NCI-H524 treated with DMSO at 0.1 percent for 48 hours (cell line): ENCODE results near the gene KRCC1.
"Not testable (repeated sequence)": the region's sequence is repeated elsewhere in the genome, so short reads cannot be mapped to it uniquely, and the experiment has no call there.

Source experiments
- DNase-seq: peaks from one replicate; lab custom pipeline; 2025; lab: John Stamatoyannopoulos, UW

The KRCC1 gene

DNA sequence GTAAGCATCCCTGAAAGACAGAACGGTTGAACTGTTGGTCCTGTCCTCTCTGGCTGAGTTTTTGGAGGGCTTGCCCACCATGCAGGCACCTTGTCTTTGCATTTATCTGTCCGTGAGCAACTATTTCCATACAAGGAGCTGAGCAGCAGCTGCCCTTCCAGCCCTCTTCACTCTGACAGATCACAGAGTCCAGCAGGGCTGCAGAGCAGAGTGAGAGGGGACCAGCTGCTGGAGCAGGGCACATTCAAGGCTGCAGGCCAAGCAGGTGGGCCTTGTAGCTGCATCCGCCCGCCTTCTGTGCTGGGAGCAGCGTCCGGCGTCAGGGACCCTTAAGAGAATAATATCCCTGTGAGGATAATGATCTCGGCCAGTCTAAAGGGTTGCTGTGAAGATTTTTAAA lies 21.5 kb upstream of the KRCC1 start:
- DNase-seq = no peak

DNA sequence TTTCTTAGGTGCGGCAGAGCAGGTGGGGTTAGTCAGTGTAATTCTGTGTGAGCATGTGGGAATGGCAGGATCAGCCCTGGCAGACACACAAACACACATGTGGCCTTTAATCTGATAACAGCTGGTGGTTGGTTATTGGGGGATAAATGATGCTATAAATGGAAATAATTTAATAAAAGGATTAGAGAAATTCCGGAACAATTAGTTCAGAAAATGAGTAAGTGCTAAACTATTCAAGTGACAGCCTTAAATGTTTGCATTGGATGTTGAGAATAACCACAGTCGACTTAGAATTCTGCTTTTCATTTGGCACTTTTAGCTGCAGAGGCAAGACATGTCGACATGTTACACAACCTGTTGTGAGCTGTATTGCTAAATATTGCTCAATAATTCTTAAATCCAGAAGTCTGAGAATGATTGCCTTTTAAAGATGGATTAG lies 19.3 kb upstream of the KRCC1 start:
- peak; percentile 44 for DNase-seq

DNA sequence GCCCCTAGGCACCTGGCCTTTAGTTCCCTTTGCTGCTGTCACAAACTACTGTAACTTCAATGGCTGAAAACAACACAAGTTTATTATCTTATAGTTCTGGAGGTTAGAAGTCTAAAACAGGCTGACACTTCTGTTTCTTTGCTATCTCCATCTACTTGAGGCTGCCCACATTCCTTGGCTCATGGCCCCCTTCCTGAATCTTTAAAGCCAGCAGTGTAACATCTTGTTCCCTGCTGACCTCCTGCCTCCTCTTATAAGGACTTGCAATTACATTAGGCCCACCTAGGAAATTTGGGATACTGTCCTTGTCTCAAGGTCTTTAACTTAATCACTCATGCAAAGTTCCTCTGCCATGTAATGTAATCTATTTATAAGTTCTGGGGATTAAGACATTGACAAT lies 18.6 kb upstream of the KRCC1 start:
- no peak for DNase-seq

DNA sequence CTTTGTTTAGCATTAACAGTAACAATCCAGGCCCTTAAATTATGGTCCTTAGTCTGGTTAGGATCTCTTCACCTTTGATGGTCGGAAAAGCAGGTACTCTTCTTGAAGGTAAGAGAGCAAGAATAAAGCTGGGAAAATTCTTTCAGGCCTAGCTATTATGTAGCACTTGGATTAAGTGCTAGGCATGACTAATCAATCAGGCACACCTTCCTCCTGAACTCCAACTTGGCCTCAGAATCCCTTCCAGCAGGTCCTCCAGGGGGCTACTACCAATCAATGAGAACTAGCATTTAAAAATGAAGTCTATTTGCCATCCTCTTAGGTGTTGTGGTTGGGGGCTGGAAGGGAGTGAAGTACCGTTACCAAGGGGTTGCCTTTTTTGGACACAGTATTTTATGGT lies 15.8 kb upstream of the KRCC1 start:
- no peak for DNase-seq

DNA sequence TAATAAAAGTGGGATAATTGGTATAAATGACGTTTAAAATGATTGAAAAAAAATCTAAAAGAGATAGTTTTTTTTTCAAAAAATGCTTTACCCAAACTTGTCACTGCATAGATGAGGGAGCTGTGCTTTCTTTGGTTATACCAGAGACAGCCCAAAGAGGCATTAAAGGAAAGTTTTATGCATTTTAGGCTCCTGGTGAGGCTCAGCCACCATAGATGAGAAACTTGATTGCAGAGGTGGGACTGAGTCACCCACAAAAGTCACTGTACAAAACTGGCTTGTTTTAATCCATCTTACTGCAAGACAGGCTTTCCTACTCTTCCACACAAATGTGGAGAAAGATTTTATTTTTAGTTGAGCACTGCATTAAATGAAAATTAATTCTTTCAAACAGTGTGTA lies 14.5 kb upstream of the KRCC1 start:
- no peak for DNase-seq

DNA sequence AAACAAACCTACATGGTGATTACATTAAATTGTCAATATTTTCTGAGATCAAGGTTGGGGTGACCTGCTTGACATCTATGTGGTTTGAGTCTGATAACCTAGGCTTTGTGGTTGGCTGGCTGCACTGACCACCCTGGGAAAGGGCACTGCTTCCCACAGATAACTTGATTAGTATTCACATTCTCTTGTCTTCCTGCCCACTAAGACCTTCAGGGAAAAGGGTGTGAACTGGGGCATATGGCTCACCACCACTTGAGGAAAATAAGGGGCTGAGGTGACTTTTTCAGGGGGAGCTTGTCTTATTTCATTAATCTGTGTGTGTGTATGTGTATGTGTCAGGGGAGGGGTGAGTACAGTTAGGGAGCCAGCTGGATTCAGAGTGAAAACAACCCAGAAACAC lies 13.5 kb upstream of the KRCC1 start:
- DNase-seq = peak; percentile 81

DNA sequence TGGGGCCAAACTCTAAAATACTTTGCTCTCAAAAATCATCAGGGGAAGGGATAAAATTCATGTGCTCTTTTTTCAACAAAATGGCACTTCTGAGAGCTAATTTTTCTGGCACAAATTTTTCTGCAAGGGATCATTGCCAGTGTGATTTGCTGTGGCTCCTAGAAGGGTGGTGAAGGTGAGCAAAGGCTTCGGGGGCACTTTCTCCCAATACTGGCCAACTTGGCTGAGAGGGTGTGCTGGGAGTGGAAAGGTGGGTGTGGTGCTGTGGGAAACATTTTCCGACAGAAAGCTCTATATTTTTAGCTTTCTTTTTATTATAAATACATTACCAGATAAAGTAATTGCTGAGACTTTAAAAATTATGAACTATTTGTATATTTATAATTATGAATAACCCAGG lies 12.5 kb upstream of the KRCC1 start:
- no peak for DNase-seq

DNA sequence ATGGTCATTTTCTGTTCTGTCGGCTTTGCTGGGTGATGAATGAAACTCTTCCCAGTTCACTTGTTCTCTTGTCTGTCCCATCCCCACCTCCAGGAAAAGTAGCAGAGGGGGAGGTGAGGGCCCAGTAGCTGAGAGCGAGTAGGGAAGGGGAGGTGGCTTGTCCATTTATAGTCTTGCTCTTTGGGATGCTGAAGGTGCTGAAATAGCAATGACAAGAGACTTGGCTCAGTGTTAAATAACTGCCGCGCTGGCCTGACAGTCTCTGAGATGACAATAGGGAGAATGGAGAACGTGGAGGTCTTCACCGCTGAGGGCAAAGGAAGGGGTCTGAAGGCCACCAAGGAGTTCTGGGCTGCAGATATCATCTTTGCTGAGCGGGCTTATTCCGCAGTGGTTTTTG lies 12.0 kb upstream of the KRCC1 start, which contains the start of gene SMYD1:
TSS of gene SMYD1 (plus strand) at position 228 of the 400 bp plus-strand sequence. CDS start at position 268, 40 bp downstream.
- no peak for DNase-seq

DNA sequence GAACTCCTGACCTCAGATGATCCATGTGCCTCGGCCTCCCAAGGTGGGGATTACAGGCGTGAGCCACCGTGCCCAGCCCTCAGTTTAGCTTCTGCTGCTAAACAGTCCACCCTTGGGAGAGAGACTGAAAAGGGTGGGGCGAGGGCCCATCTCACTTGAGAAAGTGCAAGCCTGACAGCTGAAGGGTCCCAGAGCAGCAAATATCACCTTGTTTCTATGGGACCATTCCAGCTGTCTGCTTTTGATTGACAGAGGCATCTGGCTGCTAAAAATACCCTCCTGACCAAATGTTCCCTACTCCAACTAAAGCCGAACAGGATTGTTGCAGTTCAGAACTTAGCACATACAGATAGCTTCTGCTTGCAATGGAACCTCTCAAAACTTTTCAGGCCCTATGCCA lies 11.6 kb upstream of the KRCC1 start:
- DNase-seq = peak; percentile 47

DNA sequence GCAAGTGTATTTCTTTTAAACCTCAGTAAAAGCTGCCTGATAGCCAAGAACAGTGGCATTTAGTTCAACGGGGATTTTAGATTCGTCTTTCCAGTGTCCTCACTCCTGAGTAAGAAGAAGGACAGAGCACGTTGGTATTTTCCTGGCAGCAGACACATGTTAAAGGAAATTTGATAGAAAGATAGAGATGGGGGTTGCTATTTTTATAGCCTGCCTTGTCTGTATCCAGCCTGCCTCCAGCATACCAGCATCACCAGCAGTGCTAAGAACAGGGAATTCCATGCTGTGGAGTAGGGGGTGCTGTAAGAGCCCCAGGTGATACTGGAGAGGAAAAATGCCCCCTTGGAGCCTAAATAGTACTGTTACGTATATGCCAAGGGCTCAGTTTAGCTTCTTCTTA lies 11.0 kb upstream of the KRCC1 start:
- DNase-seq = no peak

DNA sequence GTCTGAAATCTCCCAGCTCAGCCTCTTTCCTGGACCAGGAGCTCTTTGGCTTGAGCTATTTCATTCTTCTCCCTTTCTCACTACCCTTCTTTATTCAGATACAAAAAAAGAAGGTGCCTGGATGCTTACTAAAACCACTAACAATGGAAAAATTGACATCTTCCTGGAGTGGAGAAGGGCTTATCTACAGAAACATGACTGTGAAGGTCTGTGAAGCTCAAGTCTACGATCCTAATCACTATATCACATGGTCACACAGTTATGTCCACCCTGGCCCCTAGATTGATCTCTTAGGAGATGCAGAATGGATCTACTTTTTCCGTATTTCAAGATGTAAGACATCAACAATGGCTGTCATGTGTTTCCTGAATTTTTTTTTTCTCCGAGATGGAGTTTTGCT lies 5.7 kb upstream of the KRCC1 start:
- no peak for DNase-seq

DNA sequence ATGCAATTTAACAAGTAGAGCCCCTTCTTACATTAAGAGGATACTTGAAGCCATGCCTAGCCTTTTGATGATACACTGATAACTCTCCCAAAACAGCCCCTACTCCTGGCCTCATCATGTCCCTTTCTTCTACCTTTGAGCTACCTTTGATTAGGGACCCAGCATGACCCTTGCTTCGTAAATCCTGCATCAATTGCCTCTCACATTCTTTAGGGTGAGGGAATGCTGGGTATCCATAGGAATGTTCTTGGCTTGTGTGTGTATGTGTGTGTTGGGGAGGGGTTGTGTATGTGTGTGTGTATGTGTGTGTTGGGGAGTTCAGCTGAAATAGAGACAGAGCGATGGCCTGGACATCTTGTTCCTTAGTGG lies 5.3 kb upstream of the KRCC1 start:
- no peak for DNase-seq

DNA sequence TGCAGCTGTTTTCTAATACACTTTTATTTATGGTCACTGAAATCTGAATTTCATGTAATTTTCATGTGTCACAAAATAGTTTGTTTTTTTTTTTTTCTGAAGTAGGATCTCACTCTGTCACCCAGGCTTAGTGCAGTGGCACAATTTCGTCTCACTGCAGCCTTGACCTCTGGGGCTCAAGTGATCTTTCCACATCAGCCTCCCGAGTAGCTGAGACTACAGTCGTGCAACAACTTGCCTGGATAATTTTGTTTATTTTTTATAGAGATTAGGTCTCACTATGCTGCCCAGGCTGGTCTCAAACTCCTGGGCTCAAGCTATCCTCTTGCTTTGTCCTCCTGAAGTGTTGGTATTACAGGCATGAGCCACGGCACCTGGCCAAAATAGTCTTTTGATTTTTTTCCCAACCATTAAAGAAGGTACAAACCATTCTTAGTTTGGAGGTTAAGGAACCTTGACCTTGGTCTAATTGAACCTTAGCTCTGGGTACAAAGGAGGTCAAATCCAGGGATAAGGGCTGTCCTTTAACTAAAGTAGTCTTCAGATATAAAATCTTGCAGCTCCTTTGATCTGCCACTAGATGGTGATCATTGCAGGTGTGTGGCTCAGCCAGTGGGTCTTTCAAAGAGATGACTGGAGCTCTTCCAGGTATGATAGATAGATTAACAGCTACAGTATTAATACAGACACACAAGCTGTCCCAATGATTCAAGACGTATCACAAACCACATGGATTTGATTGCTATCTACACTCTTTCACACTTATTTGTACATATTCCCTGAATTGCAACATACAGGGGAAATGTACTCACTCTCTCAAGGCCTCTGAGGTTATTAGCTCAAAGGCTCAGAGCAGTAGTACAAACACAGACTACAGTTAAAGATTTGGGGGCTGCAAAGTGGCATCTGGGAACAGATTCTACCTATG lies 4.7 kb upstream of the KRCC1 start:
- no peak for DNase-seq

DNA sequence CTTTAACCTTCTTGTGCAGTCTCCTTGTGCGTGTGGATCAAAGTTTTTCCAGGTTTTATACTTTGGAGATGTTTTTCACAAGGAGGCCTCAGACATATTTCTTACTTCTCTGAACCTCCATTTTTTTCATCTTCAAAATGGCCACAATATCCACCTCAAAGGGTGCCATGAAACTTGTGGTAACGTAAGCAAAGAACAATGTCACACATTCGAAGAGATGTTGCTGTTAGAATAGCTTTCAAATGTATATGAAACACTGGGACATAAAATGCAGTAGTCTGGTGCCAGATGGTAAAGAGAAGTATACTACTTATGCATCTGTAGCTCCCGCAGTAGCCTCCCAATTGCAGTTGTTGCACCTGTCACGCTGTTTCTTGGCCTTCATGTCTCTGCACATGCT lies 2.6 kb upstream of the KRCC1 start:
- no peak for DNase-seq

DNA sequence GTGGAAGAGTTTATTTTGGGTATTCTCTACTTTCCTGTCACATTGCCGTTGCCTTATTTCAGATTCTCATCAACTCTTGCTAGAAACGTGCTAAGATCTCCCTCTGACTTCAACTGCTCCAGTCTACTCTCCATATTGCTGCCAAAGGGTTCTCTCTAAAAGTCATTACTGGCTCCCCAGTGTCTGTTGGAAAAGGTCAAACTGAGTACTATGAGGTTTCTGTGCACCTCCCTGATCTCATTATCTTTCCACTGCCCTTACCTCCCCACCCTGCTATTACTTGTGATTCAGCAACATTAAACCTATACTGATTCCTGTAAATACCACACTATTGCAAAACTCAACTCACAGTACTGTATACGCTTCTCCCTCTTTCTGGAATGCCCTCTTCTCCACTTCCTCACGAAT lies 1.9 kb upstream of the KRCC1 start:
- DNase-seq = no peak

DNA sequence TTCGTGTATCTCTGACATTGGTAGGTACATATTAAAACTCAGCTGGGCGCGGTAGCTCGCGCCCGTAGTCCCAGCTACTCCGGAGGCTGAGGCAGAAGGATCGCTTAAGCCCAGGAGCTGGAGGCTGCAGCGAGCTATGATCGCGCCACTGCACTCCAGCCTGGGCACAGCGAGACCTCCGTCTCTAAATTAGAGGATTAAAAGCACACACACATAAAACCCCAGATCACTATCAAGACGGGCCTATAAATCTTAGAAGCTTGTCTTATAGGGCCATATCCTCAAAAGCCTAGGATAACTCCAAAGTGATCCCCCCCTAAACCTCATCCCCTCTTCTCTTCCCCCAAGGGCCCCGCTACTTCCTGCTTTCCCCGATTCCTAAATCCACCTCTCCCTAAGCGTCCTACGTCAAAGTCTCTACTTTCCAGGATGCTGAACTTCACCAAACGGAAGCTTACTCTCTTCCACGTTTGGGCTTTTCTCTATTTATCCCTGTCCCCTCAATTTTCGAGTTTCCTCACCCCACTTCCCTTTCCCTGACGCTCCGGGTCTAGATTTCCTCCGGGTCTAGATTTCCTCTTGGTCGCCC lies 707 bp downstream of the KRCC1 start:
- no peak for DNase-seq

DNA sequence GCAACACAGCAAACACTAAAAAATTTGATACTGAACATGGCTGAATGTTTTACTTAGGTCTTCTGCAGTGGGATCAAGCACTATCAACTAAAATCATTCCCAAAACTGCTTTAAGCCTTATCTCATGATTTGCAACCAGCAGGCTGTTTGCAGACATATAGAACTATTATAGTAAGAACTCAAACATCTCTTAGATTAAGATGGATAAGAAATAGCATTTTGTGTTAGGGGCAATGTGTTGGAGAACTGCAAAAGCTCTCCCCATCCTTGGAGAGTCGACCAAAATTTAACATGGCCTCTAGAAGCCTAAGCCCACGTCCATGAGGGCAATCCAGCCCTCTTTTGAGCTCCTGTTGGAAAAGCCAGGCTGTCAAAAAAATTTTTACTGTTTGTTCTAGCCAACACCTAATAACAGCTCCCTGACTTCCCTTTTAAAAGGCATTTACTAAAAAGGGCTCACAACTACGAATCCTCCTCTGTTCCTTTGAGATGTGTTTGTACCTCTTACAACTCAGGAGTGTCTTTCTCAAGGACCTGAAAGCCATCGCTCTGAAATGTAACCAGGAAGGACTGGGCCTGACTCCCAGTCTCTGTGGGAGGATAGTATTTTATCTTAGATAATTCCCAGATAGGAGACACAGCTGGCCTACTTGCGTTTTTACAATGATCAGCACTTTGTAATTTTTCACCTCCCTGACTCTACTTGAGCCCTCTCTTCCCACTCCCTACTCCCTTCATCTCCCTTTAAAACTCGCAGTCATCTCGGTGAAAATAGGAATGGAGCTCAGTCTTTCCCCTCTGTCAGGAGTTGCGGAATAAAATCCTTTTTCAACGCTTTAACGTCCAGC lies 1.4 kb downstream of the KRCC1 start:
- no peak for DNase-seq

DNA sequence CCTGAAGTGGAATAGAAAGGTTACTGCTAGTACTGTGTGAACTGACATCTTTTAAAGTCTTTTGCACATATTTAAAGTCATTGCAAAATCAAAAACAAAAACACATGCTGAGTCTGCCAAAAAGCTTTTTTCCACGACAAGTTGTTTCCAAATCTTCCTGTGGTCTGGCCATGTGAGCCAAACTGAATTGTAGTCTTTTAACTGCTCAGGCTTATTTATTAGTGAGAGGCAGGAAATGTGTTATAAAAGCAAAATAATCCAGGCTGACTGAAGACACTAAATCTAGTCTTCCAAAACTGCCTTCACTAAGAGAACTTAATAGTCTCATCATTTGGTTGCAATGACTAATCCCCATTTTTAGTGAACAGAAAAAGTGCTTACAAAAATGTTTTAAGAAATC lies 2.3 kb downstream of the KRCC1 start:
- DNase-seq = no peak

DNA sequence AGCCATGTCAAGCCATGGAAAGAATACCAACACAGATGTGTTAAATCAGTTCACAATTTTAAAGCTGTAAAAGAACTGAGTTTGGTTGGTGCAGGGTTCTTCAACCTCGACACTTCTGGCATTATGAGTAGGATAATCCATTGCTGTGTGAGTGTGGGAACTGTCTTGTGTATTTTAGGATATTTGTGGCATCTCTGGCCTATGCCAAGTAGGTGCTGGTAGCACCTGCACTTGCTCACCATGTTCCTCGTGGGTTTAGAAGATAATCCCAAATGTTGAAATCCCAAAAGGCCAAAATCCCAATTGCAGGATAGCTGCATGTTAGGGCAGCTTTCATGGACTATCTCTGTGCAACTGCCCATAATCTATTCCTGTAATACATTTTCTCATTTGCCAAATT lies 3.8 kb downstream of the KRCC1 start:
- DNase-seq = no peak

DNA sequence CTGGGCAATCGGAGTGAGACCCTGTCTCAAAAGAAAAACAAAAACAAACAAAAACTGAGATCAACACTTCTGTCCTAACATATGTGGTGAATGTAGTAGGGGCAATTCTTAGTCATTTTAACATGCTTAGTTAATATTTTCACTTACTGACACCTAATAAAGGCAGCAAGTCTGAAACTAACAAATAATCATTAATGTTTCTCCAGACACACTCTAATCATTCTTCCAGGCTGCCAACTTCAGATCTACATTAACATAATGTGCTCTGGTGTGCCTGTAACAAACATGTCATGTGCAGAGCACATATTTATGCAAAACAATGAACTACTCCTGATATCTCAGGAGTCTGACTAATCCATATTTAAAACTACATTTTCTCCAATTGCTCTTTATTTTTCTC lies 6.0 kb downstream of the KRCC1 start:
- DNase-seq = no peak

DNA sequence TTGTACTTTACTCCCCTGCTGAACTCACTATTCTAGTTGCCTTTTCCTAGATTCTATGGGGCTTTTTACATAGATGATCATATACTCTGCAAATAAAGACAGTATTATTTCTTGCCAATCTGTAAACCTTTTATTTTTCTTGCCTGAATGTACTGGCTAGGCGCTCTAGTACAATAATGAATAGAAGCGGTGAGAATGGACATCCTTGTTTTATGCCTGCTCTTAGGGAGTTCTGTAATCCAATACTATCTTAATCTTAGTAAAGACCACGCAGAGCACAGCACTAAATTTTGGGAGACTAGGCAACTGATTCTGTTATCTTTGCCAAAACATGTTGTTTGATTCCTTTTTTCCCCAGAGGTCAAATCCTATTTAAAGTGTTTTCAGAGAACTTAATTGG lies 7.0 kb downstream of the KRCC1 start:
- no peak for DNase-seq

DNA sequence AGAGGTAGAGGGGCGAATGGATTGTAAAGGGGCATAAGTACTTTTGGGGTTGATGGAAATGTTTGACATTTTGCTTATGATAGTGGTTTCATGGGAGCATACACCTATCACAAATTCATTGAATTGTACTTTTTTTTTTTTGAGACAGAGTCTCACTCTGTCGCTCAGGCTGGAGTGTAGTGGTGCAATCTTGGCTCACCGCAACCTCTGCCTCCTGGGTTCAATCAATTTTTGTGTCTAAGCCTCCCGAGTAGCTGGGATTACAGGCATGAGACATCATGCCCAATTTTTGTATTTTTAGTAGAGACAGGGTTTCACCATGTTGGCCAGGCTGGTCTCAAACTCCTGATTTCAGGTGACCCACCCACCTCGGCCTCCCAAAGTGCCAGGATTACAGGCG lies 10.0 kb downstream of the KRCC1 start:
- not testable (repeated sequence) for DNase-seq

DNA sequence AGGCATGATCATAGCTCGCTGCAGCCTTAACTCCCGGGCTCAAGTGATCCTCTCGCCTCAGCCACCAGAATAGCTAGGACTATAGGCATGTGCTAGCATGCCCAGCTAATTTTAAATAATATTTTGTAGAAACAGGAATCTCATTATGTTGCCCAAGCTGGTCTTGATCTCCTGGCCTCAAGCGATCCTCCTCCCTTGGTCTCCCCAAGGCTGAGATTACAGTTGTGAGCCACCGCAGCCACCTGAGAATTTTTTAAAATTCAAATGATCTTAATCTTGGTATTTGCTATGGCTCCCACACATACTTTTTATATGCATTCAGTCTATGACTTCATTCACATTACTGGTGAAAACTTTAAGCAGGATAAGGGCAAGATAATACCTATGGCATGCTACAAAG lies 13.1 kb downstream of the KRCC1 start:
- no peak for DNase-seq
